WERI-Rb-1 (cell line): ENCODE data around the gene ATP2B2.
A peak's percentile ranks its signal among the peaks of the same experiment; 100 is the strongest.

Source experiments
- DNase-seq: peaks from one replicate; pipeline ENCODE4 v3.0.0-alpha.2; 2020
- H3K27ac ChIP-seq: fragments of 250-450 bp; sonication (Bioruptor Pico); 2 replicates; pipeline ENCODE4 v1.5.1; 2020; ENCODE audit warnings: mild to moderate bottlenecking, moderate library complexity
- H3K27me3 ChIP-seq: fragments of 250-450 bp; sonication (Bioruptor Pico); 2 replicates; pipeline ENCODE4 v1.5.1; 2021; ENCODE audit warnings: mild to moderate bottlenecking, low read depth, moderate library complexity; ENCODE audit not compliant: insufficient read depth, severe bottlenecking
- H3K36me3 ChIP-seq: fragments of 250-450 bp; sonication (Bioruptor Pico); 2 replicates; pipeline ENCODE4 v1.5.1; 2020; ENCODE audit warnings: mild to moderate bottlenecking, moderate library complexity
- H3K4me3 ChIP-seq: 2 replicates; pipeline ENCODE4 v1.5.1; 2011; ENCODE audit warnings: low read depth, mild to moderate bottlenecking, control low read depth, low read length
- H3K9me3 ChIP-seq: fragments of 250-450 bp; sonication (Bioruptor Pico); 2 replicates; pipeline ENCODE4 v1.5.1; 2021; ENCODE audit warnings: mild to moderate bottlenecking, moderate library complexity; ENCODE audit not compliant: severe bottlenecking
- CTCF ChIP-seq: IDR thresholded peaks from 2 replicates; pipeline ENCODE4 v1.5.1; 2011; ENCODE audit warnings: low read depth, mild to moderate bottlenecking, control low read depth, inconsistent platforms, low read length

The ATP2B2 gene

GRCh38 chr3:10463533-10464434, 41.6 kb downstream of the ATP2B2 start:
- Histone ChIP-seq H3K9me3 (no peaks in the 10 kb centered on the region), H3K27me3 (no peaks in the 10 kb centered on the region), H3K36me3 (no peaks in the 10 kb centered on the region), H3K4me3 (no peak overlapping the region), H3K27ac (peak overlapping the region; percentile 88)
- DNase-seq = peak; percentile 95
- no peak for TF ChIP-seq CTCF

- H3K27me3 ChIP-seq = no peaks in the 10 kb centered on the region
- H3K9me3 ChIP-seq = no peaks in the 10 kb centered on the region
- TF ChIP-seq CTCF = no peak
- no peak overlapping the region for H3K4me3 ChIP-seq
- no peak for DNase-seq
- peak overlapping the region; percentile 88 for H3K27ac ChIP-seq
- no peaks in the 10 kb centered on the region for H3K36me3 ChIP-seq
Observed at GRCh38 chr3:10462641-10463532, 42.5 kb downstream of the ATP2B2 start.

GRCh38 chr3:10460951-10461545, 44.3 kb downstream of the ATP2B2 start:
- H3K27ac ChIP-seq = no peak overlapping the region
- H3K36me3 ChIP-seq = no peaks in the 10 kb centered on the region
- no peaks in the 10 kb centered on the region for H3K27me3 ChIP-seq
- no peak for TF ChIP-seq CTCF
- H3K9me3 ChIP-seq = no peaks in the 10 kb centered on the region
- no peak overlapping the region for H3K4me3 ChIP-seq
- DNase-seq = no peak

GRCh38 chr3:10459954-10460754, 45.2 kb downstream of the ATP2B2 start:
- Histone ChIP-seq H3K36me3 (no peaks in the 10 kb centered on the region), H3K27me3 (no peaks in the 10 kb centered on the region), H3K4me3 (no peak overlapping the region), H3K27ac (no peak overlapping the region), H3K9me3 (no peaks in the 10 kb centered on the region)
- no peak for TF ChIP-seq CTCF
- no peak for DNase-seq

GRCh38 chr3:10457560-10457959, 47.8 kb downstream of the ATP2B2 start:
- TF ChIP-seq CTCF = no peak
- Histone ChIP-seq H3K27me3 (no peaks in the 10 kb centered on the region), H3K9me3 (no peaks in the 10 kb centered on the region), H3K4me3 (no peak overlapping the region), H3K36me3 (no peaks in the 10 kb centered on the region), H3K27ac (no peak overlapping the region)
- no peak for DNase-seq
